Stomach (tissue), 4 donors: ENCODE results near the gene ELP4.

ENCODE experiments used
- EP300 ChIP-seq: sonication (generic); formaldehyde crosslinking; IDR thresholded peaks from one replicate; pipeline ENCODE4 v1.6.1; 2017; ENCODE audit warnings: antibody characterized with exemption
- POLR2A ChIP-seq, 4 donors: fragments of 450-650 bp; IDR thresholded peaks; one replicate each; pipeline ENCODE4 v1.6.1; 2016; ENCODE audit warnings: antibody characterized with exemption in 4 of 4, control low read depth in 2 of 4, mild to moderate bottlenecking in 1 of 4, moderate library complexity in 1 of 4
- POLR2AphosphoS5 ChIP-seq, 3 donors: sonication (generic); formaldehyde crosslinking; IDR thresholded peaks; one replicate each; pipeline ENCODE4 v1.6.1; 2016; ENCODE audit warnings: antibody characterized with exemption in 3 of 3
- TF ChIP-seq, protein P1 (sequence below), 7 experiments: fragments of 450-650 bp in 4 of 7; fragments of 200-600 bp in 3 of 7; sonication (generic) in 3 of 7; IDR thresholded peaks; one replicate each; pipeline ENCODE4 v1.5.1; 2016 to 2019; ENCODE audit warnings: antibody characterized with exemption in 7 of 7, control low read depth in 2 of 7, mild to moderate bottlenecking in 1 of 7

DNA sequence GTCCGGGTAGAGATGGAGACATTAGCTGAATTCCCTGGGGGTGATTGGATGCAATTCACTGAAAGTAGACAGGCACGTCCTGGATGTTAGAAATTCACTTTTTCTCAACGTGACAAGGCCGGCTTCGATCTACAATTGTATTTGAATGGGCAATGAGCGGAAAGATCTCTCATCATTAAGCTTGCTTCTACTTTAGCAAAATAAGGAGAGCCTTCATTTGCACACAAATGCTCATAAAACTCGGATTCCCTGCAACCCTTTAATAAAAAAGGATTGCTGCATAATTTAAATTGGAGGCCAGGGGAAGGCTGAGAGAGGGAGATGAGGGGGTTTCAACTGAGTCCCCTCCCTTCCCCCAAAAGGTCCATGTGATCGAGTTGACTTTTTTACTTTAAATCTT, 312.2 kb downstream of the ELP4 start:
- TF ChIP-seq, protein P1, sequence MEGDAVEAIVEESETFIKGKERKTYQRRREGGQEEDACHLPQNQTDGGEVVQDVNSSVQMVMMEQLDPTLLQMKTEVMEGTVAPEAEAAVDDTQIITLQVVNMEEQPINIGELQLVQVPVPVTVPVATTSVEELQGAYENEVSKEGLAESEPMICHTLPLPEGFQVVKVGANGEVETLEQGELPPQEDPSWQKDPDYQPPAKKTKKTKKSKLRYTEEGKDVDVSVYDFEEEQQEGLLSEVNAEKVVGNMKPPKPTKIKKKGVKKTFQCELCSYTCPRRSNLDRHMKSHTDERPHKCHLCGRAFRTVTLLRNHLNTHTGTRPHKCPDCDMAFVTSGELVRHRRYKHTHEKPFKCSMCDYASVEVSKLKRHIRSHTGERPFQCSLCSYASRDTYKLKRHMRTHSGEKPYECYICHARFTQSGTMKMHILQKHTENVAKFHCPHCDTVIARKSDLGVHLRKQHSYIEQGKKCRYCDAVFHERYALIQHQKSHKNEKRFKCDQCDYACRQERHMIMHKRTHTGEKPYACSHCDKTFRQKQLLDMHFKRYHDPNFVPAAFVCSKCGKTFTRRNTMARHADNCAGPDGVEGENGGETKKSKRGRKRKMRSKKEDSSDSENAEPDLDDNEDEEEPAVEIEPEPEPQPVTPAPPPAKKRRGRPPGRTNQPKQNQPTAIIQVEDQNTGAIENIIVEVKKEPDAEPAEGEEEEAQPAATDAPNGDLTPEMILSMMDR (IDR thresholded peaks at IDR 0.05) = no peak
- TF ChIP-seq POLR2A (IDR thresholded peaks at IDR 0.05) (no peak), POLR2AphosphoS5 (IDR thresholded peaks at IDR 0.05) (no peak), EP300 (no peak)
